ENCODE data around the gene TPST1. TPM values are rescaled to one million over a fixed set of nuclear protein-coding genes. Genes with fewer than 3 reads are reported as not detected.
A peak's percentile ranks its signal among the peaks of the same experiment; 100 is the strongest.

The TPST1 gene
- total RNA-seq, 4 donors from 2014 or later = 1.4 to 3.7 (median 3.0) TPM

GRCh38 chr7:66206119-66206933 lies 1.2 kb downstream of the TPST1 start:
- no peaks in the 10 kb centered on the region for H3K4me1 ChIP-seq
- ATAC-seq (peak in 1 of 2 donors; percentile 34), DNase-seq (no peak)
- H3K27ac ChIP-seq = peak overlapping the region in 3 of 4 donors; percentile 21 to 74 (median 67)
- no peaks in the 10 kb centered on the region for H3K9me3 ChIP-seq
- intact Hi-C loops (cut with DNase I; ENCODE audit: low total_unique reads) = no loop called here
- TF ChIP-seq CTCF (IDR thresholded peaks at IDR 0.05 in 4 of 5, conservative IDR thresholded peaks at IDR 0.05 in 1 of 5) (no peak), POLR2A (IDR thresholded peaks at IDR 0.05) (no peak)
- H3K27me3 ChIP-seq = peaks cover 19 to 23% (median 22%) of the 10 kb centered on the region in 3 donors
- in situ Hi-C loops (cut with MboI; ENCODE audit: low sequenced_read_pairs in 4 of 4) = no loop called here
- peak overlapping the region; percentile 64 to 70 (median 70) for H3K4me3 ChIP-seq
- no peaks in the 10 kb centered on the region for H3K36me3 ChIP-seq

GRCh38 chr7:66206934-66207240 lies 1.8 kb downstream of the TPST1 start:
- H3K4me3 ChIP-seq = peak overlapping the region; percentile 64 to 70 (median 70)
- intact Hi-C loops (cut with DNase I; ENCODE audit: low total_unique reads) (no loop called here), in situ Hi-C loops (cut with MboI; ENCODE audit: low sequenced_read_pairs in 4 of 4) (no loop called here)

GRCh38 chr7:66207540-66207939 lies 2.4 kb downstream of the TPST1 start:
- no peak for TF ChIP-seq CTCF (IDR thresholded peaks at IDR 0.05 in 4 of 5, conservative IDR thresholded peaks at IDR 0.05 in 1 of 5)
- no peak for TF ChIP-seq POLR2A (IDR thresholded peaks at IDR 0.05)
- ATAC-seq (no peak), DNase-seq (no peak)
- in situ Hi-C loops (cut with MboI; ENCODE audit: low sequenced_read_pairs in 4 of 4) (no loop called here), intact Hi-C loops (cut with DNase I; ENCODE audit: low total_unique reads) (no loop called here)
- no peak overlapping the region for H3K27ac ChIP-seq
- H3K27me3 ChIP-seq = peaks cover 19 to 23% (median 22%) of the 10 kb centered on the region in 3 donors
- H3K4me1 ChIP-seq = no peaks in the 10 kb centered on the region
- no peaks in the 10 kb centered on the region for H3K36me3 ChIP-seq
- H3K9me3 ChIP-seq = no peaks in the 10 kb centered on the region
- H3K4me3 ChIP-seq = no peak overlapping the region

More at GRCh38 chr7:66206934-66207240, 1.8 kb downstream of the TPST1 start:
- DNase-seq (no peak), ATAC-seq (no peak)
- TF ChIP-seq POLR2A (IDR thresholded peaks at IDR 0.05) (no peak), CTCF (IDR thresholded peaks at IDR 0.05 in 4 of 5, conservative IDR thresholded peaks at IDR 0.05 in 1 of 5) (no peak)
- H3K27me3 ChIP-seq = peaks cover 19 to 23% (median 22%) of the 10 kb centered on the region in 3 donors
- no peaks in the 10 kb centered on the region for H3K4me1 ChIP-seq
- H3K9me3 ChIP-seq = no peaks in the 10 kb centered on the region
- peak overlapping the region in 2 of 4 donors; percentile 21 to 67 for H3K27ac ChIP-seq
- H3K36me3 ChIP-seq = no peaks in the 10 kb centered on the region

GRCh38 chr7:66211429-66211828 lies 6.3 kb downstream of the TPST1 start:
- no peaks in the 10 kb centered on the region for H3K4me1 ChIP-seq
- intact Hi-C loops (cut with DNase I; ENCODE audit: low total_unique reads) (no loop called here), in situ Hi-C loops (cut with MboI; ENCODE audit: low sequenced_read_pairs in 4 of 4) (no loop called here)
- no peak for DNase-seq
- ATAC-seq = no peak
- no peak for TF ChIP-seq POLR2A (IDR thresholded peaks at IDR 0.05)
- TF ChIP-seq CTCF (IDR thresholded peaks at IDR 0.05 in 4 of 5, conservative IDR thresholded peaks at IDR 0.05 in 1 of 5) = no peak
- H3K9me3 ChIP-seq = no peaks in the 10 kb centered on the region
- no peak overlapping the region for H3K27ac ChIP-seq
- H3K27me3 ChIP-seq = peaks cover 0 to 3% (median 1%) of the 10 kb centered on the region in 3 donors
- no peaks in the 10 kb centered on the region for H3K36me3 ChIP-seq
- no peak overlapping the region for H3K4me3 ChIP-seq
